ENCODE data around the gene CTNNA3. TPM values are rescaled to one million over a fixed set of nuclear protein-coding genes. Genes with fewer than 3 reads are reported as not detected.

The CTNNA3 gene
- total and polyA plus RNA-seq, 5 experiments from 2014 or later, result not detected

- POLR2A ChIA-PET, result no interaction called here
- H3K36me3 Mint-ChIP-seq, result no peaks in the 10 kb centered on the region
- no peak overlapping the region for H3K4me3 Mint-ChIP-seq
- ATAC-seq, result no peak
- peaks cover 0 to 9% (median 0%) of the 10 kb centered on the region in 9 donors for H3K9me3 Mint-ChIP-seq
- no peak for DNase-seq
- no peak overlapping the region for H3K27ac Mint-ChIP-seq
- no peaks in the 10 kb centered on the region for H3K4me1 Mint-ChIP-seq
- H3K27me3 Mint-ChIP-seq, result no peaks in the 10 kb centered on the region
These were observed 872.7 kb downstream of the CTNNA3 start for GRCh38 chr10:66823301-66823700.

DNA sequence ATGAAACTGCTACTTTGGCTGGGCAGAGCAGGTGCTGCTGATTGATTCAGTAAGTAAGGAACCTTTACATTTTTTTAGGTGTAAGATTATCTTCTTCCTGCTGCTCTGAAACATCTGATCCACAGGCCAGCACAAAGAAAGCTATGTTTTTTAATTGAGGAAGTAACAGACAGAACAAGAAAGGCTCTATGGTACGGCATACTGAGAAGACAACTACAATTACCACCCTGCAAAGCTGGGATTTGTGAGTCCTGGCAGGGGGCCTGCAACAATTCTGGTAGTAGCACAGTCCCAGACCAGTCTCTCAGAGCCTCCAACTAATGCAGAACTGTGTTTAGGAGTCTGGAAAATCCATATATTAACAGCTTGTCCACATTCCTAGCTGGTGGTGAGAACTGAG is 873.2 kb downstream of the CTNNA3 start:
- H3K9me3 Mint-ChIP-seq, result peaks cover 0 to 9% (median 0%) of the 10 kb centered on the region in 9 donors
- no peaks in the 10 kb centered on the region for H3K36me3 Mint-ChIP-seq
- POLR2A ChIA-PET, result no interaction called here
- H3K27ac Mint-ChIP-seq, result no peak overlapping the region
- DNase-seq (no peak), ATAC-seq (no peak)
- H3K27me3 Mint-ChIP-seq, result no peaks in the 10 kb centered on the region
- H3K4me3 Mint-ChIP-seq, result no peak overlapping the region
- no peaks in the 10 kb centered on the region for H3K4me1 Mint-ChIP-seq

GRCh38 chr10:66819691-66820090 is 876.3 kb downstream of the CTNNA3 start:
- H3K9me3 Mint-ChIP-seq, result peaks cover 0 to 3% (median 0%) of the 10 kb centered on the region in 9 donors
- POLR2A ChIA-PET, result no interaction called here
- H3K27ac Mint-ChIP-seq, result no peak overlapping the region
- DNase-seq (no peak), ATAC-seq (no peak)
- H3K4me3 Mint-ChIP-seq, result no peak overlapping the region
- H3K36me3 Mint-ChIP-seq, result no peaks in the 10 kb centered on the region
- H3K4me1 Mint-ChIP-seq, result no peaks in the 10 kb centered on the region
- no peaks in the 10 kb centered on the region for H3K27me3 Mint-ChIP-seq

- H3K36me3 Mint-ChIP-seq, result no peaks in the 10 kb centered on the region
- peaks cover 0 to 3% (median 0%) of the 10 kb centered on the region in 5 donors for H3K27me3 Mint-ChIP-seq
- POLR2A ChIA-PET, result no interaction called here
- H3K9me3 Mint-ChIP-seq, result peaks cover 0 to 10% (median 0%) of the 10 kb centered on the region in 9 donors
- no peak overlapping the region for H3K4me3 Mint-ChIP-seq
- no peaks in the 10 kb centered on the region for H3K4me1 Mint-ChIP-seq
- DNase-seq (no peak), ATAC-seq (no peak)
- no peak overlapping the region for H3K27ac Mint-ChIP-seq
These were observed 882.9 kb downstream of the CTNNA3 start for GRCh38 chr10:66813122-66813521.

GRCh38 chr10:66811211-66811610 is 884.8 kb downstream of the CTNNA3 start:
- POLR2A ChIA-PET, result no interaction called here
- Mint-ChIP-seq H3K4me3 (no peak overlapping the region), H3K4me1 (no peaks in the 10 kb centered on the region), H3K27ac (no peak overlapping the region), H3K27me3 (peaks cover 0 to 3% (median 0%) of the 10 kb centered on the region in 5 donors), H3K9me3 (peaks cover 0 to 10% (median 0%) of the 10 kb centered on the region in 9 donors), H3K36me3 (no peaks in the 10 kb centered on the region)
- ATAC-seq, result no peak
- no peak for DNase-seq

- no peaks in the 10 kb centered on the region for H3K4me1 Mint-ChIP-seq
- POLR2A ChIA-PET, result no interaction called here
- DNase-seq (no peak), ATAC-seq (no peak)
- H3K36me3 Mint-ChIP-seq, result no peaks in the 10 kb centered on the region
- peaks cover 0 to 3% (median 0%) of the 10 kb centered on the region in 5 donors for H3K27me3 Mint-ChIP-seq
- no peak overlapping the region for H3K4me3 Mint-ChIP-seq
- no peak overlapping the region for H3K27ac Mint-ChIP-seq
- H3K9me3 Mint-ChIP-seq, result peaks cover 0 to 10% (median 0%) of the 10 kb centered on the region in 9 donors
These were observed 886.6 kb downstream of the CTNNA3 start for GRCh38 chr10:66809402-66809801.

GRCh38 chr10:66805612-66806011 is 890.4 kb downstream of the CTNNA3 start:
- no peaks in the 10 kb centered on the region for H3K4me1 Mint-ChIP-seq
- no peak for DNase-seq
- ATAC-seq, result no peak
- POLR2A ChIA-PET, result no interaction called here
- no peaks in the 10 kb centered on the region for H3K36me3 Mint-ChIP-seq
- no peaks in the 10 kb centered on the region for H3K27me3 Mint-ChIP-seq
- H3K9me3 Mint-ChIP-seq, result peaks cover 0 to 9% (median under 1%) of the 10 kb centered on the region in 9 donors
- no peak overlapping the region for H3K4me3 Mint-ChIP-seq
- no peak overlapping the region for H3K27ac Mint-ChIP-seq

DNA sequence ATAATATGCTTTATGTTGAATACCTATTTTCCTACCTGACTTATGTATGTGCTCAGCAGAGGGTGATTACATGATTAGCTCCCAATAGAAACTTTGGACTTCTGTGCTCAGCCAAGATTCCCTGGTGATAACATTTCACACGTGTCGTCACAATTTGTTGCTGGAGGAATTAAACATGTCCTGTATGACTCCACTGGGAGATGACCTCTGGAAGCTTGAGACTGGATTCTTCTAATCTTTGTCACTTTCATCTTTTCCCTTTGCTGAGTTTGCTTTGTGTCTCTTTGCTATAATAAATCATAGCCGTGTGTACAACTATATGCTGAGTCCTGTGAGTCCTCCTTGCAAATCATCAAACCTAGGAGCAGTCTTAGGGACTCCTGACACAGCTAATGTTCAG is 891.0 kb downstream of the CTNNA3 start:
- POLR2A ChIA-PET, result no interaction called here
- no peak for ATAC-seq
- H3K4me1 Mint-ChIP-seq, result no peaks in the 10 kb centered on the region

DNA sequence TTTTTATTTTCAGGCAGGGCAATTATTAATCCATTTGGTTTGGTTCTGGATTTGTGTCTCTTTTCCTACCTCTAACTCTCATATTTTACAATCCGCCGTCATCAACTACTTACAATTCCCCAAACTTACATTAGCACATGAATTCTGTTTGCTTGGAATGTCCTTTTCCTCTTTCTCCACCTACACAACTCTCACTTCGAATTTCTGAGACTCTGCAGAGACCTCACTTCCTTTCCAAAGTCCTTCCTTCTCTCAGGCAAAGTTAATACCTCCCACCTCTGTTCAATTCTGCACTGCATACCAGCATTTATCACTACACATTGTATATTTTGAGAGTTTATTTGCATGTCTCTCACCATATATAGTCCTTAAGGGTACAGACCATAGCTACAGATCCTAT is 892.8 kb downstream of the CTNNA3 start:
- Mint-ChIP-seq H3K4me3 (no peak overlapping the region), H3K27me3 (no peaks in the 10 kb centered on the region), H3K36me3 (no peaks in the 10 kb centered on the region), H3K9me3 (peaks cover 0 to 9% (median 0%) of the 10 kb centered on the region in 9 donors), H3K4me1 (peaks cover 0 to 2% (median 0%) of the 10 kb centered on the region in 4 donors), H3K27ac (no peak overlapping the region)
- POLR2A ChIA-PET, result no interaction called here
- no peak for DNase-seq
- ATAC-seq, result no peak

More for the DNA sequence above, 891.0 kb downstream of the CTNNA3 start:
- DNase-seq, result no peak
- no peak overlapping the region for H3K4me3 Mint-ChIP-seq
- H3K9me3 Mint-ChIP-seq, result peaks cover 0 to 9% (median 0%) of the 10 kb centered on the region in 9 donors
- H3K27ac Mint-ChIP-seq, result no peak overlapping the region
- H3K36me3 Mint-ChIP-seq, result no peaks in the 10 kb centered on the region
- H3K27me3 Mint-ChIP-seq, result no peaks in the 10 kb centered on the region

DNA sequence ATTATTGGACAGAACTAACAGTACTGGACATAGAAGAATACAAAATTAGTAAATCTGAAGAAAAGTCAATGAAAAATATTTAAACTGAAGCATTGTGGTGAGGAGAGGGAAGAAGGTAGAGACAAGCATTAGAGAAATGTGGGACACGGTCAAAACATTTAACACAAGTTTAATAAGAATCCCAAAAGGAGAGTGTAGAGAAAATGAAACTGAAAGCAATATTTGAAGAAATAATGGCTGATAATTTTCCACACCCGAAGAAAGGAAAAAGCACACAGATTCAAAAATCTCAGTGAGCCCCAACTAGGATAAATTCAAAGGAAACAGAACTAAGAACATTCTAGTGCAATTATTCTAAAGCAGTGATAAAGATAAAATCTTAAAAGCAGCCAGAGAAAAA is 896.5 kb downstream of the CTNNA3 start:
- POLR2A ChIA-PET, result no interaction called here
- Mint-ChIP-seq H3K27ac (no peak overlapping the region), H3K4me3 (no peak overlapping the region), H3K27me3 (no peaks in the 10 kb centered on the region), H3K36me3 (no peaks in the 10 kb centered on the region), H3K9me3 (peaks cover 0 to 10% (median 0%) of the 10 kb centered on the region in 9 donors), H3K4me1 (peaks cover 0 to 2% (median 0%) of the 10 kb centered on the region in 4 donors)
- no peak for ATAC-seq
- no peak for DNase-seq

GRCh38 chr10:66795866-66796265 is 900.1 kb downstream of the CTNNA3 start:
- Mint-ChIP-seq H3K36me3 (no peaks in the 10 kb centered on the region), H3K4me1 (peaks cover 0 to 2% (median 0%) of the 10 kb centered on the region in 4 donors), H3K27me3 (no peaks in the 10 kb centered on the region), H3K27ac (no peak overlapping the region), H3K9me3 (peaks cover 0 to 9% (median 0%) of the 10 kb centered on the region in 9 donors), H3K4me3 (no peak overlapping the region)
- DNase-seq (no peak), ATAC-seq (no peak)
- POLR2A ChIA-PET, result no interaction called here

GRCh38 chr10:66792441-66792840 is 903.6 kb downstream of the CTNNA3 start:
- no peak for DNase-seq
- Mint-ChIP-seq H3K27me3 (no peaks in the 10 kb centered on the region), H3K4me1 (no peaks in the 10 kb centered on the region), H3K9me3 (peaks cover 0 to 9% (median 0%) of the 10 kb centered on the region in 9 donors), H3K36me3 (no peaks in the 10 kb centered on the region), H3K27ac (no peak overlapping the region), H3K4me3 (no peak overlapping the region)
- no peak for ATAC-seq
- POLR2A ChIA-PET, result no interaction called here

DNA sequence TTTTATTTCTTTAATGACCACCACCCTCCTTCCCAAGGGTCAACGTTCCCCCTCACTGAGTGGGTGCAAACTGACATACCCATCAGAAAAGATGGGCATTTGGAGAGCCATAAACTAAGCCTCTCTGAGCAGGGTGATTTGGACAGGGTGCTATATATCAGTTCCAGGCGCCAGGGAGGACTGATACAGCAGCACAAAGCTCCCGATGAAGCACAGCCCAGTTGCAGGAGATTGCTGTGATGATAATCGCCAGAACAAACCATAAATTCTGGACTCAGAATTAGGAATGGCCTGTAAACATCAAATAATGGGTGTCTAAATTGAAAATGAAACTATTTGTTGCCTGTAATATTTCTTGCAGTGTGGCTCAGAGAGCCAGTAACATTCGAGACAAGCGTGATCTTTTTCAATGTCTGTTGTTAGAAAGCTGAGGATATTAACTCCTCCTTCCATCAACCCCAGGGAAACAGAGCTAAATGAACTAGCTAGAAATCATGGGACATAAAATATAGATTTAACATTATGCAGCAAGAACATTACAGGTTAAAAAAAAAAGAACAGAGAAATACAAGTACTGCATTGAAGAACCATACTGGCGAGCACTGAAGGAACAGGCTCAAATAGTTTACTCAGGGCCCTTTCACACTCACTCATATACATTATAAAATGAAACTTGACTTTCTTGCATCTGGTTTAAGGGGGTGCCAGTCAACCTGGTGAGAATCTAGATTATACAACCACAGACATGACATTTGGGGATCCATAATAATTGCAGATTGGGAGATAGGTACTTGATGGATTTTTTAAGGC is 907.6 kb downstream of the CTNNA3 start:
- peaks cover 0 to 6% (median 0%) of the 10 kb centered on the region in 9 donors for H3K9me3 Mint-ChIP-seq
- H3K36me3 Mint-ChIP-seq, result no peaks in the 10 kb centered on the region
- POLR2A ChIA-PET, result no interaction called here

DNA sequence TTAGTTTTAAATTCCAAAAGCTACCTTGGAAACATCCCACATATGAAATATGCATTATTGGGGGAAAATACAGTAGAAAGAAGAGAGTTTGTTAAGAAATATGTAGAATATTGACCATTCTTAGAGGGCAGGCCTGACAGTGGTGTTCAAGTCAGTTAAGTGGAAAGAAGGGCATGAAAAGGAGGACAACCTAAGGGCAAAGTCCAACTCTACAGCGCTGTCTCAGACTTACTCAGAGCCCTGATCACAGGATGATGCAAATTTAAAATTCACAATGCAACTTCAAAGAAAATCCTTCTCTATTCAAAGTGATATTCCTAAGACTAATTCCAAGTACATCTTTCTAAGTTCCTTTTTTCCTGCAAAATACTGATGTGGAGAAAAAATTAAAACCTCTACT is 909.3 kb downstream of the CTNNA3 start:
- Mint-ChIP-seq H3K4me1 (no peaks in the 10 kb centered on the region), H3K27ac (no peak overlapping the region), H3K4me3 (no peak overlapping the region), H3K36me3 (no peaks in the 10 kb centered on the region), H3K9me3 (peaks cover 0 to 7% (median 0%) of the 10 kb centered on the region in 9 donors), H3K27me3 (no peaks in the 10 kb centered on the region)
- DNase-seq (no peak), ATAC-seq (no peak)
- POLR2A ChIA-PET, result no interaction called here

More for the DNA sequence above, 907.6 kb downstream of the CTNNA3 start:
- no peak overlapping the region for H3K27ac Mint-ChIP-seq
- ATAC-seq (no peak), DNase-seq (no peak)
- H3K4me3 Mint-ChIP-seq, result no peak overlapping the region
- no peaks in the 10 kb centered on the region for H3K27me3 Mint-ChIP-seq
- H3K4me1 Mint-ChIP-seq, result no peaks in the 10 kb centered on the region

Measured in naive thymus-derived CD8-positive, alpha-beta T cell (primary cell).